ENCODE data around the gene RBAK.
A peak's percentile ranks its signal among the peaks of the same experiment; 100 is the strongest.

Gene RBAK

DNA sequence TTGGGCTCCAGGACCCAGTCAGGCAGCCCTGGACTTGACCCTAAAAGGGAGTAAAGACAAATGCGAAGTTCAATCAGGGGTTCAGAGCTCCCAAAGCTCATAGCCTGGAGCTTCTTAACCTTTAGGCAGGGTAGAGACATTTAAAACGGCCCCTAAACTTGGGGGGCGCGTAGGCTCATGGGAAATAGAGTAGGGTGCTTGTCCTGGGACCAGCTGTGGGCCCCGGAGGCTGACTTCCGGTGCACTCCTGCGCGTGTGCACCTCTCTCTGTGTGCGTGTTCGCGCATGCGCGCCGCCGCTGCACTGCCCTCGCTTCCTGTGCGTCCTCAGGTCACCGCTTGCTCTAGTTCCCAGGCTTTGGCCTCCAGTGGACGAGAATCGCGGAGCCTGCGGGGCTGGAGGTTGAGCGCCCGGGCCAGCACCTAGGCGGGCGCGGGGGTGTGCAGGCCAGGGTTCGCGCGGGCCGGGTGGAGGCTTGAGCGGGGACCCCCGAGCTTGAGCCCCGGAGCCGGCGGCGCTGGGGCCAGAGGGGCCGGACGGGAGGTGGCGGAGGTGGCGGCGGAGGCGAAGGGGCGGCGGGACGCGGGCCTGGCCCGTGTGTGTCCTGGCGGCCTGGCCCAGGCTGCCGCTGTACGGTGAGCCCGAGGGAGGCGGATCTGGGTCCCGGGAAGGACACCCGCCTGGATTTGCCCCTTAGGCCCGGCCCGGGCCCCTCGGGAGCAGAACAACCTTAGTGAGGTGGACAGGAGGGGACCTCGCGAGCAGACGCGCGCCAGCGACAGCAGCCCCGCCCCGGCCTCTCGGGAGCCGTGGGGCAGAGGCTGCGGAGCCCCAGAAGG is at the start of gene RBAK:
Gene RBAK (plus strand): TSS at position 303 of the 839 bp plus-strand sequence. CDS start 2,217 bp downstream, outside the sequence.
- peak; percentile 97 for DNase-seq (ENCODE audit: low read depth)
- no peak for TF ChIP-seq CTCF (conservative IDR thresholded peaks at IDR 0.05; ENCODE audit: low read length)
- peak within 1 kb of the TSS; percentile 81 for H3K4me3 ChIP-seq (ENCODE audit: low read length)

- H3K4me3 ChIP-seq (ENCODE audit: low read length), result no peak overlapping the region
- DNase-seq (ENCODE audit: low read depth), result no peak
- TF ChIP-seq CTCF (conservative IDR thresholded peaks at IDR 0.05; ENCODE audit: low read length), result no peak
Measured at GRCh38 chr7:4996696-4997222, 48.9 kb upstream of the RBAK start.

DNA sequence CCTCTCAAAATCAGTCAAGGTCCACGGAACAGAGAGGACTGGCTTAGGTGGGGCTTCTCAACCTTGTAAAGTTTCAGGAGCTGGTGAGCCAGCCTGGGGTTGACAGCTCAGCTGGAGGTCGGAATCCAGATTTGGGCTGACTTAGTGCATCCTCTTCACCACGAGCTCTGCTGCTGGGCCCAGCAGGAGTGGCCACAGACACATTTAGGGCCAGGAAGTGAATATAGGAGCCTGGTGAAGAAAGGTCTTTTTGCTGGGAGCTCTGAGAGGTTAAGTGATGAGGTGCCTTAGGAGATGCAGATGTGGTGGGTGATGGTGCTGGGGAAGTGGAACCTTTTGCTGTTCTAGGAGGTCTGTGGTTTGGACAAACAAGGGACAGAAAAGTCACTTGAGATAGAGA is 47.4 kb upstream of the RBAK start:
- no peak for TF ChIP-seq CTCF (conservative IDR thresholded peaks at IDR 0.05; ENCODE audit: low read length)
- DNase-seq (ENCODE audit: low read depth), result no peak
- no peak overlapping the region for H3K4me3 ChIP-seq (ENCODE audit: low read length)

GRCh38 chr7:4998910-4999309 is 46.8 kb upstream of the RBAK start:
- no peak for TF ChIP-seq CTCF (conservative IDR thresholded peaks at IDR 0.05; ENCODE audit: low read length)
- no peak overlapping the region for H3K4me3 ChIP-seq (ENCODE audit: low read length)
- no peak for DNase-seq (ENCODE audit: low read depth)

DNA sequence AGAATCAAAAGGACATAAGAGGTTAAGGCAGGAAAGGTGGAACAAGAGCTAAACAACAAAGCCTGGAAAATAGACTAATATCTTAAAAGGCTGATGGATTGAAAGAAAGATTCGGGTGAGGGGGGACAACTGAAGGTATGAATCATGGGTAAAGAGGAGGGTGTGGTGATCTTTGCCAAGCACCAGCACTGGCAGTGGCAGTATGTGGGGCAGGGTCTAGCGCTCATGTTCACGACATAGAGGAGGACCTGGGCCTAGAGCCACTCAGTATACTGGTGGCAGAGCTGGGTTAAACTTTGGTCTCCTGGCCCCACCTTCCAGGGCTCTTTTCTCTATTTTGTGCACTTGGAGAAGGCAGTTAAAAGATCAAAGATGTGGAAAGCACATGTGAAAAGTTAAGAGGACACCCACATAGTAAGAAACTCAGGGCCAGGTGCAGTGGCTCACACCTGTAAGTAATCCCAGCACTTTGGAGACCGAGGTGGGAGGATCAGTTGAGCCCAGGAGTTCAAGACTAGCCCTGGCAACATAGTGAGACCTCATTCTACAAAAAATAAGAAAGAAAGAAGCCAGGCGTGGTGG is 46.2 kb upstream of the RBAK start:
- H3K4me3 ChIP-seq (ENCODE audit: low read length), result no peak overlapping the region
- TF ChIP-seq CTCF (conservative IDR thresholded peaks at IDR 0.05; ENCODE audit: low read length), result no peak
- no peak for DNase-seq (ENCODE audit: low read depth)

- DNase-seq (ENCODE audit: low read depth), result no peak
- no peak for TF ChIP-seq CTCF (conservative IDR thresholded peaks at IDR 0.05; ENCODE audit: low read length)
- H3K4me3 ChIP-seq (ENCODE audit: low read length), result no peak overlapping the region
Measured at GRCh38 chr7:5001003-5001402, 44.7 kb upstream of the RBAK start.

DNA sequence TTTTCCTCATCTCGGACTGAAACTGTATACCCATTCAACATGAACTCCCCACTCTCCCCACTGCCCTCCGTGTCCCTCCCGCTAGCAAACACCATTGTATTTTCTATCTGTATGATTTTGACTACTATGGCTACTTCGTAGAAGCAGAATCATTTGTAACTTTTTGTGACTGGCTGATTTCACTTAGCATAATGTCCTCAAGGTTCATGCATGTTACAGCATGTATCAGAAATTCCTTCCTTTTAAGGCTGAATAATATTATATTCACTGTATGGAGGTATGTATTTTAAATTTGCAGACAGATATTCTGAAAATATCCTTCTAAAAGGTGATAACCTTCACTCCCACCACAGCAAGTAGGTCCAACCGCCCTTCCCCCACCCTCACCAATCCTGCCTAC is 43.7 kb upstream of the RBAK start:
- no peak for TF ChIP-seq CTCF (conservative IDR thresholded peaks at IDR 0.05; ENCODE audit: low read length)
- DNase-seq (ENCODE audit: low read depth), result no peak
- no peak overlapping the region for H3K4me3 ChIP-seq (ENCODE audit: low read length)
